RCC 7860 (cell line): ENCODE results near the gene APLP2.
"Not testable (repeated sequence)": the region's sequence is repeated elsewhere in the genome, so short reads cannot be mapped to it uniquely, and the experiment has no call there.

Experiments
- DNase-seq: peaks from one replicate; pipeline ENCODE4 v3.0.0-alpha.2; 2015; ENCODE audit warnings: low spot score
- FAIRE-seq: peaks from 2 replicates; lab custom pipeline; 2012; peaks lifted over from hg19 to GRCh38; lab: Jason Lieb, UNC

Gene APLP2

GRCh38 chr11:130187096-130187495, 117.4 kb downstream of the APLP2 start:
- DNase-seq (no peak), FAIRE-seq (no peak)

- DNase-seq, result no peak
These were observed 118.4 kb downstream of the APLP2 start for GRCh38 chr11:130188047-130188446.

GRCh38 chr11:130188585-130189347, 119.1 kb downstream of the APLP2 start:
- no peak for DNase-seq

More at GRCh38 chr11:130188047-130188446, 118.4 kb downstream of the APLP2 start:
- FAIRE-seq, result no peak

GRCh38 chr11:130189492-130190210, 120.0 kb downstream of the APLP2 start:
- FAIRE-seq, result no peak
- no peak for DNase-seq

More at GRCh38 chr11:130188585-130189347, 119.1 kb downstream of the APLP2 start:
- FAIRE-seq, result no peak

GRCh38 chr11:130190371-130190881, 120.7 kb downstream of the APLP2 start:
- no peak for FAIRE-seq
- no peak for DNase-seq

- FAIRE-seq, result no peak
- DNase-seq, result no peak
These were observed 122.2 kb downstream of the APLP2 start for GRCh38 chr11:130191896-130192295.

- no peak for DNase-seq
- no peak for FAIRE-seq
These were observed 123.2 kb downstream of the APLP2 start for GRCh38 chr11:130192845-130193267.

- DNase-seq, FAIRE-seq: not testable (repeated sequence)
These were observed 123.9 kb downstream of the APLP2 start for GRCh38 chr11:130193551-130193950.
